AG04449 (cell line): ENCODE data around the gene RADIL.
"Not testable (repeated sequence)": the region's sequence is repeated elsewhere in the genome, so short reads cannot be mapped to it uniquely, and the experiment has no call there.

ENCODE experiments used
- CTCF ChIA-PET: fragments of 350-600 bp; formaldehyde crosslinking; extraction: SDS; loops from one replicate; lab custom pipeline; 2021; ENCODE audit warnings: antibody characterized with exemption; lab: Yijun Ruan, JAX
- POLR2A ChIA-PET: fragments of 400-600, 350-600 bp; formaldehyde crosslinking; extraction: SDS; loops from one replicate; lab custom pipeline; 2020; ENCODE audit warnings: antibody characterized with exemption, inconsistent platforms; lab: Yijun Ruan, JAX
- DNase-seq: peaks from one replicate; pipeline ENCODE4 v3.0.0-alpha.2; 2010; ENCODE audit warnings: low read depth, low spot score
- H3K4me3 ChIP-seq: 2 replicates; pipeline ENCODE4 v1.5.1; 2011; ENCODE audit warnings: low read depth, mild to moderate bottlenecking, control low read depth, low read length
- TF ChIP-seq, protein P1 (sequence below): IDR thresholded peaks from one replicate; pipeline ENCODE4 v1.5.1; 2011; ENCODE audit warnings: mild to moderate bottlenecking, moderate library complexity, low read length, control low read depth, inconsistent platforms; ENCODE audit not compliant: insufficient read depth; ENCODE audit errors: missing control alignments

Gene RADIL

DNA sequence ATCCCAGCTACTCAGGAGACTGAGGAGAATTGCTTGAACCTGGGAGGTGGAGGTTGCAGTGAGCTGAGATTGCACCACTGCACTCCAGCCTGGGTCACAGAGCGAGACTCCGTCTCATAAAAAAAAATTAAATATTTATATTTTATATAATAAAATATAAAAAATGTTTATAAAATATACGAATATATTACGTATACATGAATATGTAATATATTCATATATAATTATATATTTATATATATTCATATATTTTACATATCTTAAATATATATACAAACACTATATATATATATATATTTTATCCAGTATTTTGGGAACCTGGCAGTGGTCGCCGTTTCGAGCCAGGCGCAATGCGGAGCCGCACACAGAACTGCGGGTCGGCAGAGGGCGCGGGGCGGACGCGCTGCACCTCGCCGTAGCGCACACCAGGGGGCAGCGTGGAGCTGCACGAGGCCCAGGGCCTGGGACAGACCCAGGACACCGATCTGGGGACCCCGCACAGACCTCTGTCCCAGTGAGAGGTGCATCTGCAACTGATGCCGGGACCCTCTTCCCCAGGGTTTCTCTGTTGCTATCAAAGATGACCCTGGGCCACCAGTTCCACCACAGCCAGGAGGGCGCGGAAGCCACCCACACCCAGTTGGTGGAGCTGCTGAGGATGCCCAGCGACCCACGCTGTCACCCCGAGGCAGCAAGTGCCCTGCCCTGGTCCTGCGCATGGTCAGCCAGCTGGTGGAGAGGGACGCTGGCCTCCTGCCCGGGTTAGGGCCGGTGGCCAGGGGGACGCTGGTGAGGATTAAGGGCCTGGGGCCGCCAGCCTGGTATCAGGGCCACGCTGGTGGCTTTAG, 85.4 kb downstream of the RADIL start:
- H3K4me3 ChIP-seq: no peak overlapping the region
- ChIA-PET POLR2A (no interaction called here), CTCF (interaction anchor here (0.7 to 6.5 kb wide), 17 partner anchors 8 to 377 kb away, joined by 3 to 81 read pairs (median 4); partner anchors contain the start of gene RADIL)
- TF ChIP-seq, protein P1, sequence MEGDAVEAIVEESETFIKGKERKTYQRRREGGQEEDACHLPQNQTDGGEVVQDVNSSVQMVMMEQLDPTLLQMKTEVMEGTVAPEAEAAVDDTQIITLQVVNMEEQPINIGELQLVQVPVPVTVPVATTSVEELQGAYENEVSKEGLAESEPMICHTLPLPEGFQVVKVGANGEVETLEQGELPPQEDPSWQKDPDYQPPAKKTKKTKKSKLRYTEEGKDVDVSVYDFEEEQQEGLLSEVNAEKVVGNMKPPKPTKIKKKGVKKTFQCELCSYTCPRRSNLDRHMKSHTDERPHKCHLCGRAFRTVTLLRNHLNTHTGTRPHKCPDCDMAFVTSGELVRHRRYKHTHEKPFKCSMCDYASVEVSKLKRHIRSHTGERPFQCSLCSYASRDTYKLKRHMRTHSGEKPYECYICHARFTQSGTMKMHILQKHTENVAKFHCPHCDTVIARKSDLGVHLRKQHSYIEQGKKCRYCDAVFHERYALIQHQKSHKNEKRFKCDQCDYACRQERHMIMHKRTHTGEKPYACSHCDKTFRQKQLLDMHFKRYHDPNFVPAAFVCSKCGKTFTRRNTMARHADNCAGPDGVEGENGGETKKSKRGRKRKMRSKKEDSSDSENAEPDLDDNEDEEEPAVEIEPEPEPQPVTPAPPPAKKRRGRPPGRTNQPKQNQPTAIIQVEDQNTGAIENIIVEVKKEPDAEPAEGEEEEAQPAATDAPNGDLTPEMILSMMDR: peak; percentile 99
- no peak for DNase-seq

GRCh38 chr7:4796453-4796852, 87.1 kb downstream of the RADIL start:
- H3K4me3 ChIP-seq: no peak overlapping the region
- ChIA-PET POLR2A (no interaction called here), CTCF (interaction anchor here (0.8 to 6.5 kb wide), 8 partner anchors 9 to 289 kb away, joined by 3 to 81 read pairs (median 4); partner anchors contain the start of gene RADIL)
- no peak for DNase-seq
- TF ChIP-seq, protein P1: no peak

DNA sequence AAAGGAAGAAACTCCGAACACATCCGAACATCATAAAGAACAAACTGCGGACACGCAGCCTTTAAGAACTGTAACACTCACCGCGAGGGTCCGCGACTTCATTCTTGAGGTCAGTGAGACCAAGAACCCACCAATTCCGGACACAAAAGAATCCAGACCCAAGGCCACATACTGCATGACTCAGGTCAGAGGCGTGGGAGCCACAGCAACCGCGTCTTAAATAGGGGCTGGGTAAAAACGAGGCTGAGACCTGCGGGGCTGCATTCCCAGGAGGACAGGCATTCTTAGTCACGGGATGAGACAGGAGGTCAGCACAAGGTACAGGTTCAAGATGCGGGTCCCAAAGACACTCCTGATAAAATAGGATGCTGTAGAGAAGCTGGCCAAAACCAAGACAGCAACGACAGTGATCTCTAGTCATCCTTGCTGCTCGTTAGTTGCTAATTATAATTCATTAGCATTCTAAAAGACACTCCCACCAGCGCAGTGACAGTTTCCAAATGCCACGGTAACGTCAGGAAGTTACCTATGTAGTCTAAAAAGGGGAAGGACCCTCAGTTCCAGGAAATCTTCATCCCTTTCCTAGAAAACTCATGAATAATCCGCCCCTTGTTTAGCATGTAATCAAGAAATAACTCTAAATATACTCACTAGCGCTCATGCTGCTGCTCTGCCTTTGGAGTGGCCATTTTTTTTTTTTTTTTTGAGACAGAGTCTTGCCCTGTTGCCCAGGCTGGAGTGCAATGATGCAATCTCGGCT, 88.7 kb downstream of the RADIL start:
- ChIA-PET CTCF (interaction anchor here (0.8 to 6.2 kb wide), 4 partner anchors 11 to 293 kb away, joined by 4 to 34 read pairs (median 10); partner anchors contain the start of gene RADIL), POLR2A (no interaction called here)
- no peak for DNase-seq
- no peak overlapping the region for H3K4me3 ChIP-seq
- TF ChIP-seq, protein P1: no peak

GRCh38 chr7:4794171-4794570, 89.3 kb downstream of the RADIL start:
- not testable (repeated sequence) for H3K4me3 ChIP-seq, DNase-seq
- CTCF ChIA-PET: interaction anchor here (0.9 to 3.9 kb wide), 3 partner anchors 12 to 292 kb away, joined by 4 to 23 read pairs (median 15); no protein-coding TSS in a partner anchor
- POLR2A ChIA-PET: interaction anchor here (0.8 to 2.0 kb wide), 2 partner anchors 18 to 315 kb away, joined by 3 to 9 read pairs; partner anchors contain the start of gene AP5Z1

- not testable (repeated sequence) for DNase-seq, H3K4me3 ChIP-seq
- CTCF ChIA-PET: interaction anchor here (0.9 to 3.9 kb wide), 8 partner anchors 7 to 381 kb away, joined by 3 to 36 read pairs (median 11); partner anchors contain the start of genes AP5Z1 and RADIL
- POLR2A ChIA-PET: interaction anchor here (0.8 to 2.0 kb wide), 2 partner anchors 18 to 315 kb away, joined by 3 to 9 read pairs; partner anchors contain the start of gene AP5Z1
These were observed 90.0 kb downstream of the RADIL start for GRCh38 chr7:4793385-4793993.

DNA sequence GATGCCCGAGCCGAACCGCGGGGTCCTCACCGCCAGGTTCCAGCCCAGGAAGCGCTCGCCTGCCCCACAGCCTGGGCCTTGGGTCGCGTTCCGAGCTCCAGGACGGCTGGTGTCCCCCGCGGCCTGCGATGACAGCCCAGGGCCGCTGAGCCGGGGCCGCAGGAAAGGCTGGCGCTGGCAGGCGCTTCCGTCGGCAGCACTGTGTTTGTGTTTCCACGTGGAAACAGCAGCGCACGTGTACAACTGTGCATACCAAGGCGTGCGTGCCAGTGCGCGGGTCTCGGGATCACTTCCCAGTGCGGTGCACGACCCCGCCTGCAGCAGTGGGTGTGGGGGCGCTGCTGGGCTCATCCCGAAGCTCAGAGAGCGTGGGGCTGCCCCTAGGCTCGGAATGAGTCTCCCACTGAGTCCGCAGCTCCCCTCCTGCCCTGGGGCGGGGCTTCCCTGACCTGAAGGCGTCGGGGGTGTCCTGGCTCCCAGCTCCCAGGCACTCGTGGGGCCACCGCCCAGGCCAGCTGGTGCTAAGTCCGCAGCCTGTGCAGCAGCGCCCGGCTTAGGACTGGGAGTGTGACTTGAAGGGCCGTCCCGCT, 90.9 kb downstream of the RADIL start:
- ChIA-PET POLR2A (interaction anchor here (1.2 to 2.0 kb wide), 2 partner anchors 14 to 17 kb away, joined by 4 to 9 read pairs; partner anchors contain the start of gene AP5Z1), CTCF (interaction anchor here (0.7 to 3.9 kb wide), 14 partner anchors 8 to 671 kb away, joined by 3 to 36 read pairs (median 4); partner anchors contain the start of genes AP5Z1 and RADIL)
- TF ChIP-seq, protein P1: no peak
- H3K4me3 ChIP-seq: peak overlapping the region; percentile 33
- DNase-seq: no peak
